Measurements from ENCODE around the gene PHF12.
"Not testable (repeated sequence)": the region's sequence is repeated elsewhere in the genome, so short reads cannot be mapped to it uniquely, and the experiment has no call there.

PHF12 gene

DNA sequence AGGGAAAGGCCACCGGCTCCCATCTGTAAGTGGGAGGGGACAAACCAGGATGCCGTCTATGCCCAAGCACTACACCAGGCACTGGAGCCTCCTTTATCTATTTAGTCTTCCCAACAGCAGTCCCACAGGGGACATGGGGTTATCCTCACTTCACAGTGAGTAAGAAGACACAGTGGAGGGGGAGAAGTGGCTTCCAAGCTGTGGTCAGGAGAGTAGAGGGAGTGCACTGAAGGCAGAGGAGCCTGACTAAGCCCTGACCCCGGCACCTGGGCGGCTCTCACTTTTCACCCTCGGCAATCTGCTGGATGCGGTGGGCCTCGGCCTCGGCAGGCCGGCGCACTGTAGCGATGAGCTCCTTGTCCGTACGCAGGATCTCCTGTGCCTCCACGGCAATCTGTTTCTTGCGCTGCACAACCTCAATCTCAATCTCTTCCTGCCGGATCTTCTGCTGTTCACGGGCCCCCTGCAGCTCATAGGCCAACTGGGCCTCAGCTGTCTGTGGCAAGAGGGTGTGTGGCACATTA, 69.7 kb downstream of the PHF12 start:
- no peak for DNase-seq

DNA sequence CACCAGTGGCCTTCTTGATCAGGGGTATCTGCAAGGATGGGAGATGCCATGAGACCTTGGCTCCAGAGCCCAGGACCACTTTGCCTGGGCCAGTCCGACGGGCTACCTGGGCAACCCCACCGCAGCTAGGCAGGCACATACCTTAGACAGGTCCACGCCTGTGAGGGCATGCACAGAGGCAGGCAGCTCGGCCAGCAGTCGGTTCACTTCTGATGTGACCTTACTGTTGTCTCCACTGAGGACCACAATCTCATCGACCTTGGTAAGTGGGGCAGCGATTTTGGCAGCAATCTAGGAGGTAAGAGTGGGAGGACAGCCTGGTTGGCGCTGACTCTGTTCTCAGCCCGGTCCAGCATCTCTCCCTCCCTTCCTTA, 70.8 kb downstream of the PHF12 start:
- DNase-seq: no peak

DNA sequence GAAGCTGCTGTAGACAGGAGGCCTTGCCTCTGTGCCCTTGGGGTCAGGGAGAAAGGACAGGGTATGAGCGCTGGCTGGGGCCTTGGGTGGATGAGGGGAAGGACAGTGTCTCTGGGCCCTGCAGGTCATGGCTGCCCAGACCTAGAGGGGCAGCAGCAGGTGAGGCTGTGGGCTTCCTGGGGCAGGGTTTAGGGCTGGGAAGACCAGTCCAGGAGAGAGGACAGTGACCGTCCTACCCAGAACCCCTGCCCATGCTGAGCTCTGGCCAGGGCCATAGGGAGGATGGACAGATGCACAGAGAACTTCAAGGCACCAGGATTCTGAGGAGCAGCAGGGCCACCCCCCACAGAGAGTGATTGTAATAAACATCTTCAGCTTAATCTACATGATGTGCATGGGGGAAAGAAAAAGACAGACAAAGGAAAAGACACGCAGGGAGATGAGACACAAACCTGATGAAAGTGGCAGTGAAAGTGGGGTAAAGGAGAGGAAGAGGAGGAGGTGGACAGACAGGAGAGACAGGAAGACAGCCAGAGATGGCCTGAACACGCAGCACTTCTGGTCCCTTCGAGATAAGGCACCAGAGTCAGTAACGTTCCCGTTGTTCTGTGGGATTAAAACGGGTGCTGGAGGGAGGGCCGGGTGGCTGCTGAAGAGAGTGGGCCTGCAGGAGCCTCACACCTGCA, 71.3 kb downstream of the PHF12 start:
- DNase-seq: no peak

DNA sequence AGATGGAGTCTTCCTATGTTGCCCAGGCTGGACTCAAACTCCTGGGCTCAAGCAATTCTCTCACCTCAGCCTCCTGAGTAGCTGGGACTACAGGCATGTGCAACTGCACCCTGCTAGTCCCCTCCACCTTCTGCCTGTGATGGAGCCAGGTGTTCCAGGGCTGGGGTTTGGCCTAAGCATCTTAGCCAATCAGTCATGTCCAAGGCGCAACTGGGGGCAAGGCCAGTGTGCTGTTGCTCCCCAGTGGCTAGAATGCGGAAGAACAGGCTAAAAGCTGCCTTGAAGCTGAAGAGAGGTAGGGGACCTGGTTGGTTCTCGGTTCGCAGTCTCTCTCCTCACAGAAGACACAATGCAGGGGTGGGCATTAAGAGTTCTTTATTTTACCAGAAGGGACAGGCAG, 72.3 kb downstream of the PHF12 start:
- DNase-seq: no peak

DNA sequence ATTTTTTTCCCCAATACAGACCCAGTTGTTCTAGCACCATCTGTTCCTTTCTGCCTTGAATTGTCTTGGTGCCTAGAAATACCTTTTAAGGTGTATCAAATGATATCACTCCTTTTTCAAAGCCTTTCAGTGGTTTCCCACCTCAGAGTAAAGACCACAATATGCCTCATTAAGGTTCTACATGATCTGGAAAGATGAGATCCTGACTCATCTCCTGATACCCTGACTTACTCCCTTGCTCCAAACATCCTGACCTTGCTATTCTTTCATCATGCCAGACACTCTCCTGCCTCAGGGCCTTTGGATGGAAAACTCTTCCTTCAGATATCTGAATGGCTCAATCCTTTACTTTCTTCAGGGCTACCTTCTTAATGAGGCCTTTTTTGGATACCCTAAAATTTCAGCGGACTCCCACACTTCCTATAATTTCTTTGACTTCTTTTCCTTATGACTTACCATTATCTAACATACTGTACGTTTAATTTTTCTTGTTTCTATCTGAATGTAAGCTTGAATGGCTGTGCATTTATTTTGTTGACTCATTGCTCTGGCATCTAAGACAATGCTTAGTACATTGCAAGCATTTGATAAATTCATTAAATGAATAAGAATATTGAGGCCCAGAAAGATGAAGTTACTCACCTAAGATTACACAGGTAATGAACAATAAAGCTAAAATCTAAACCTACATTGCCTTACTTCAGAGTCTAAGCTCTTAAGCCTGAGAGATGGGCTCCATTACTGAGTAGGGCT, 73.0 kb downstream of the PHF12 start:
- no peak for DNase-seq

DNA sequence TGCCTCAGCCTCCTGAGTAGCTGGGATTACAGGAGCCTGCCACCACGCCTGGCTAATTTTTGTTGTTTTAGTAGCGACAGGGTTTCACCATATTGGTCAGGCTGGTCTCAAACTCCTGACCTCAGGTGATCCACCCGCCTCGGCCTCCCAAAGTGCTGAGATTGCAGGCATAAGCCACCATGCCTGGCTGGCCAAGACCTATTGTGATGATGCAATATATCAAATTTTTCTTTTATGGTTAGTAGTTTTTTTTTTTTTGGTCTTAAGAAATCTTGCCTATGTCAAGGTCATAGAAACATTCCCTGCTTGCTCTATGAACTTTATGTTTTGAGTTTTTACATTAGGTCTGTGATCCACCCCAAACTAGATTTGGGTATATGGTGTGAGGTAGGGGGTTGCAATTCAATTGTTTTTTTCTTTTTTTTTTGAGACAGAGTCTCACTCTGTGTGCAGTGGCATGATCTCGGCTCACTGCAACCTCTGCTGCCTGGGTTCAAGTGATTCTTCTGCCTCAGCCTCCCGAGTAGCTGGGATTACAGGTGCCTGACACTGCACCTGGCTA, 74.1 kb downstream of the PHF12 start:
- not testable (repeated sequence) for DNase-seq

DNA sequence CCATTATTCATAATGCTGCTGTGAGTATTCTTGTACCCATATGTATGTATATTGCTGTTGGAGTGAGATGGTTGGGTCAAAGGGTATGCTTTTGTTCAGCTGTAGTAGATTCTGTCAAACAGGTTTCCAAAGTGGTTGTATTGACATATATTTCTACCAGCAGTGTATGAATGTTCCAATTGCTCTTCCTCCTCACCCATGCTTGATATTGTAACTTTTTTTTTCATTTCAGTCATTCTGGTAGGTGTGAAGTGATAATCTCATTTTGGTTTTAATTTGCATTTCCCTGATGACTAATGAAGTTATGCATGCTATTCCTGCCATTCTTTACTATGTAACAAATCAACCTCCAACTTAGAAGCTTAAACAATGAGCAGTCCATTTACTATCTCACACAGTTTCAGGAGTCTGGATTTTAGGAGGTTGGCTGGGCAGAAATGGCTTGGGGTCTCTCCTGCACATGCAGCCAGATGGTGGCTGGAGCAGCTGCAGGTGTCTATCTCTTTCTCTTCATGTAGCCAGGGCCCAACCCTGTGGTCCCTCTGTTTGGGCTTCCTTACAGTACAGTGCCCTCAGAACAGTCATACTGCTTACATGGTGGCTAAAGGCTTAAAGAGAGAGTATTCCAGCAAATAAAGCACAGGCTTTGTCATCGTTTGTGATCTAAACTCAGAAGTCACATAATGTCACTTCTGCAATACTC, 75.3 kb downstream of the PHF12 start:
- no peak for DNase-seq

DNA sequence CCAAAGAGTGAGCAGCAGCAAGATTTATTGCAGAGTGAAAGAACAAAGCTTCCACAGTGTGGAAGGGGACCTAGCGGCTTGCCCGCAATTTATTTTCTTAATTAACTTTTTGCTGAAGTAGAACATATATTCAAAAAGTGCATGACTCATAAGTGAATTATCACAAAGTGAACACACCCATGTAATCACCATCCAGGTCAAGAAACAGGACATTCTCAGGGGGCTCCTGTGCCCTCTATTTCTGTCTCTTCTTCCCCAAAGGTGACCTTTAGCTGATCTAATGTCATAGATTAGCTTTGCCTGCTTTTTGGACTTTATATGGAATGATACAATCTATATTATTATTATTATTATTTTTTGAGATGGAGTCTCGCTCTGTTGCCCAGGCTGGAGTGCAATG, 76.6 kb downstream of the PHF12 start:
- DNase-seq: no peak

DNA sequence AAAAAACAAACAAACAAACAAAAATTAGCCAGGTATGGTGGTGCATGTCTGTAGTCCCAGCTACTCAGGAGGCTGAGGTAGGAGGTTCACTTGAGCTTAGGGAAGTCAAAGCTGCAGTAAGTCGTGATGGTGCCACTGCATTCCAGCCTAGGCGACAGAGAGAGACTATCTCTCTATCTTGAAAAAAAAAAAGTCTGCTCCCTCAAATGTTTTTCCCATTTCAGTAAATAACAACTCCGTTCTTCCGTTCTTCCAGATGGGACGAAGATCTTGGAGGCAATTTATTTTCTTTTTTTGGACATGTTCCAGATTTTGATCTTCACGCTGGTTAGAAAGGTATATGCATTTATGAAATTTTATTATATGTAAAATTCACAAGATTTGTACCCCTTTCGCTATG, 77.5 kb downstream of the PHF12 start:
- no peak for DNase-seq

DNA sequence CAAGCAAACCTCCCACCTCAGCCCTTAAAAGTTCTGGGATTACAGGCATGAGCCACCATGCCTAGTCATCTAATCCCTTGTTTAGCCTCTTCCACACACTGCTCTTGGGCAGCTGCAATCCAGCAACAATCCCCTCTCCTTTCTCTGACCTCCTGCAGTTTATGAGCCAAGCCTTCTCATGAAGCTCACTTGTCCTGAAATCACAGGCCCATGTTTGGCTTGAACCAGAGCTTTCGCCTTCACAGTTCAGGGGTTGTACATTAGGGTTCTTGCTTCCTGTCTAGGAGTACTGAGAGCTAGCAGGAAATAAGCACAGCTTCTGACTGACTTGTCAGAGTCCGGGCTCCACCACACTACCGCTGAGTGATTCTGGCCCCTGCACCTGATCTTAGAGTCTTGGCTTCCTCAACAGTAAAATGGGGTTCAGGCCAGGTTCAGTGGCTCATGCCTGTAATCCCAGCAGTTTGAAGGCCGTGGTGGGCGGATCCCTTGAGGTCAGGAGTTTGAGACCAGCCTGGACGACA, 80.2 kb downstream of the PHF12 start:
- no peak for DNase-seq

DNA sequence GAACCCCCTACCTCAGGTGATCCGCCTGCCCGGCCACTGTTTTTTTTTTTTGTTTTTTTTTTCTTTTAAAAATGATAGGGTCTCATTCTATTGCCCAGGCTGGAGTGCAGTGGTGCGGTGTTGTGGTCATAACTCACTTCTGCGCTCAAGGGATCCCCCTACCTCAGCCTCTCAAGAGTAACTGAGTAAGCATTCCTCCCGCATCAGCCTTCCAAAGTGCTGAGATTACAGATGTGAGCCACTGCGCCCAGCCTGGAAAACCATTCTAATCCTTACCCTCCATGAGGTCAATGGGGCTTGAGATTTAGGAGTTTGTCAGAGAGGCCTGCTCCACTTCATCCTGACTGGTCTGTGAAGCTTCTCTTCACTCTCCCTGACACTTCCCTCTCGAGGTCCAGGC, 84.0 kb downstream of the PHF12 start:
- DNase-seq: no peak

DNA sequence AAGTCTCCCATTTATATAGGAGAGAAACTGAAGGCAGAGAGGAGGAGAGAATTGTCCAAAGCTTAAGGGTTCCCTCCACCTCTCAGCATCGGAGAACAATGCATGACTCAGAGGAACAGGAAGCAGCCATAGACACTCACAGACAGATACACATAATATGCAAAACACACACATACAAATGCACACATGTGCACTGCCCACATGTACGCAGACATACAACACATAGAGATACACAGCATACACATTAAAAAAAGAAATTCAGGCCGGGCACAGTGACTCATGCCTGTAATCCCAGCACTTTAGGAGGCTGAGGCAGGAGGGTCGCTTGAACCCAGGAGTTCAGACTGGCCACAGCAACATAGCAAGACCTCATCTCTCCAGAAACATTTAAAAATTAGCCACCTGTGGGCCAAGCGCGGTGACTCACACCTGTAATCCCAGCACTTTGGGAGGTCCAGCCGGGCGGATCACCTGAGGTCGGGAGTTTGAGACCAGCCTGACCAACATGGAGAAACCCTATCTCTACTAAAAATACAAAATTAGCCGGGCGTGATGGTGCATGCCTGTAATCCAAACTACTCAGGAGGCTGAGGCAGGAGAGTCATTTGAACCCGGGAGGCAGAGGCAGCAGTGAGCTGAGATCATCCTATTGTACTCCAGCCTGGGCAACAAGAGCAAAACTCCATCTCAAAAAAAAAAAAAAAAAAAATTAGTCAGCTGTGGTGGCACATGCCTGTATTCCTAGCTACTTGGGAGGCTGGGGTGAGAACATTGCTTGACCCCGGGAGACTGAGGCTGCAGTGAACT, 85.2 kb downstream of the PHF12 start:
- no peak for DNase-seq

DNA sequence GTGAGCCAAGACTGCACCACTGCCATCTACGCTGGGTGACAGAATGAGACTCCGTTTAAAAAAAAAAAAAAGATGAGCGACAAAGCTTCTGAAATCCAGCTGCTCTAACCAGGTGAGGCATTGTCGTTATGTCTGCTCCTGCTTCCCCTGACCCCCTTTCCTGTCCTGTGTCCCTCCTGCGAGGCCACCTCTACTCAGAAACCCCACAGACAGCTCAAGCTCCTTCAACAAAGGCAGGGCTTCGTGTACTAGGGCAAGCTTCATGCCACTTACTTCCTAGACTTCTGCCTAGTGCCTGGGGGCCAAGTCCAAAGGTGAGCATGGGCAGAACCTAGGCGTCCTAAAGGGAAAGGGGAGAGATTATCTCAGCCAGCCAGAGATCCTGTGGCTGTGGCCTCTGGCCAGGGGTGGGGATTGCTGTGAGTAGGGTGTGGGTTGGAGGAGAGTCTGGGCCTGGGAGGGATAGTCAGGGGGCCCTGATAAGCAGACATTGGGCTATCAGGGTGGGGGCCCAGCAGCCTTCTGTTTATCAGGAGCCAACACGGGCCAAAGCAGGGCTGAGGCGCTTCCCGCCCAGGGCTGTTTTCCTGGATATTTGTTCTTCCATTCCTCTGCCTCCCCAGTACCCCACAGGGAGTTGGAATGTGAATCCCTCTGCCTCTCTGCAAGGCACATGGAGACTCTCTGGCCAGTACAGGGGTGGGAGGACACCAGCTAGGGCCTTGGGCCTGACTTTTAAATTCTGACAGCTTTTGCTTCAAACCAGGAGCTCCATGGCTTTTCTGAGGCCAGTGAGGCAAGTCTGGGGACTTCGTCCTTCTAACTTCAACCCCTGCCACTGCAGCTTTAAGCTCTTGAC, 86.1 kb downstream of the PHF12 start:
- DNase-seq: no peak

DNA sequence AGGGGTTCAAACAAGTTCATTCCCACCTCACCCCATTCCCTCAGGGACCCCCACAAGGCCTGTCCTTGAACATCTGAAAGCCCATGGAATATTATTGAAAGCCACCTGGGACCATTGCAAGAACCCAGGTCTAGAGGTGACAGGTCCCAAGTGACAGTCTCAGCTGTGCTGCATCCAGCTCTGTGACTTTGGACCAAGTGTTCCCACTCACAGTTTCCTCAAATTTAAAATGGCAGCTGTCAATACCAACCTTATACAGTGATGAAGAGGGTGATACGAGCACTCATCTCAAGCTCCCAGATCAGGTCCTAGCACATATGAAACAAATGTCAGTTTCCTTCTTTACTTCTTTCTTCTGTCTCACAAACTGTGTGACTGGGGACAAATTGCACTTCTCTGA, 87.4 kb downstream of the PHF12 start:
- DNase-seq: no peak

DNA sequence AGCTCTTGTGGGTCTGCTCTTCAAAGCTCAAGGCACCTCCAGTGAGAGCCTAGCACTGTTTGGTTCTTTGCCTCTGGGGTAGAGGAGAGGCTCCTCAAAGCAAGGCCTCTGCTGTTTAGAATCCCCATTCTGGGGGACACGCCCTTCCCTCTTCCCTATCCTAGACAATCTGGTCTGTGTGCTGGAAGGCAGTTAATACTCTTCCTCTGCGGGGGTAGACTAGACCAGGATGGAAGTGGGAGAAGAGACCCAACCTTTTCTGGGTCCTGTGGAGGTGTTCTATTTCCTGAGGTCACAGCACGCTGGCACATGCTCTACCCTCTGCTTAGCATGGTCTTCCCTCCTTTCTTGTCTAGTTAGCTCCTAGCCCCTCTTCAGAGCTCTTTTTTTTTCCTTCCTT, 88.8 kb downstream of the PHF12 start:
- no peak for DNase-seq

DNA sequence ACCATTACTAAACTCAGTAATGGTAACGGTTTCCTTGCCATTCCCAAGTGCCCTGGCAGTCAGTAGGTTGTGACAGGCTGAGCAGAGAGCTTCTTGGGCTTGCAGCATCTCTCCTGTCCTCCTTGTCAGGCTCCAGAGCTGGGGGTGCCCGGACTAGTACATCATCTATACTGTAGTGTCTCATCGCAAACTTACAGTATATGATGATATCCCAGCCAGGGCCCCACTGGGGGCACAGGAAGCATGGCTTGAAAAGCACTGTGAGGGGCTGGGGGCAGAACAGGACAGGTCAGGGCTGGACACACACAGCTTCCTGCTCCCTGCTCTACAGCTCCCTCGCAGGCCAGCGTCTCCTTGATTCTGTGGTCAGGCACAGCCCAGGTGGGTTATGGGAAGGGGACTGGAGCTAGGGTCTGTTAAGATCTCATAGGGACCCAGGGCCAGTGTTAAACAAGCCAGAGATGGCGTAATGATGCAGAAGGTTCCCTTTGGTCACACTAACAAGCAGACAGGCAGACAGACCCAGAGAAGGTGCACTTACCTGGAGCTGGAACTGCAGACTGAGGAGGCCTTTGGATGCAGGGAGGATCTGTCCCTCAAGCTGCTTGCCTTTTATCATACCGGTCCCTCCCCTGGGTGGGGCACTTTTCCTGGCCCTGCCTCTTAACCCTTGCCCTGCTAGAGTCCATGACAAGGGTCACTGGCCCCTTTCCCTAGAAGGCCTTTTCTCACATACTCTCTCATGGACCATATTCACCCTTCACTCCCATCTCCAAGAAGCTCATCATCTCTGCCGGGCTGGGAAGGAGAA, 89.7 kb downstream of the PHF12 start:
- DNase-seq: no peak

DNA sequence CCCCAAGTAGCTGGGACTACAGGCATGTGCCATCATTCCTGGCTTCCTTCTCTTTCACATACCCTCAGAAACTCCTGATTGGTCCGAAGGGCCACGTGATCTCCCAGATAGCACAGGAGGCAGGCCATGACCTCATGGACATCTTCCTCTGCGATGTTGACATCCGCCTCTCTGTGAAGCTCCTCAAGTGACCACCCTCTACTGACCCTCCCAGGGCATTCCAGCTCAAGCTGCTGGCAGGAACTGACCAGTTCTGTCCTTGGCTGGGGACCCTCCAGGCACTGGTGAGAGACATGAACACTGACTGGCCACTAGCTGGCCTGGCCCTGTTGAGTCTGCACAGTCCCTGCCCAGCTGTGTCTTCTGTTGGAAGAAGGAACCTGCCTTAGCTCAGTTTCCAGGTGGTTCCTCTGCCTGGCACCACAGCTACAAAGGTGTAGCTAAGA, 90.9 kb downstream of the PHF12 start:
- no peak for DNase-seq

DNA sequence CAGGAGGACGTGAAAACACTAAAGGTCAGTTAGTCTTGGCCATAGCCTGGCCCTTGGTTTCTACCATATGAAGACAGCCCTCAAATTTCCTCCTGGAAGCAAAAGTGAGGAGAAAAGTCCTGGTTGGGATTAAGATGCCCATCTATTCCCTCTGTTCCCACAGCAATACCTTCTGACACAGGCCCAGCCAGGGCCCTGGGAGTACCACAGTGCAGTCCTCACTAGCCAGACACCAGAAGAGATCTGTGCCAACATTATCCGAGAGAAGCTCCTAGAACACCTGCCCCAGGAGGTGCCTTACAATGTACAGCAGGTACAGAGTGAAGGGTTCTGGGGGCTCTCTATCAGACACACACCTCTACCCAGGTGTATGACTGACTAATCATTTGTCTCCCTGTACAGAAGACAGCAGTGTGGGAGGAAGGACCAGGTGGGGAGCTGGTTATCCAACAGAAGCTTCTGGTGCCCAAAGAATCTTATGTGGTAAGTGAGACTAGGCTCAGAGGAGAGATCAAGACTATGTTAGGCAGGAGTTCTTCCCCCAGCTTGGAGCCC, 92.4 kb downstream of the PHF12 start:
- no peak for DNase-seq

DNA sequence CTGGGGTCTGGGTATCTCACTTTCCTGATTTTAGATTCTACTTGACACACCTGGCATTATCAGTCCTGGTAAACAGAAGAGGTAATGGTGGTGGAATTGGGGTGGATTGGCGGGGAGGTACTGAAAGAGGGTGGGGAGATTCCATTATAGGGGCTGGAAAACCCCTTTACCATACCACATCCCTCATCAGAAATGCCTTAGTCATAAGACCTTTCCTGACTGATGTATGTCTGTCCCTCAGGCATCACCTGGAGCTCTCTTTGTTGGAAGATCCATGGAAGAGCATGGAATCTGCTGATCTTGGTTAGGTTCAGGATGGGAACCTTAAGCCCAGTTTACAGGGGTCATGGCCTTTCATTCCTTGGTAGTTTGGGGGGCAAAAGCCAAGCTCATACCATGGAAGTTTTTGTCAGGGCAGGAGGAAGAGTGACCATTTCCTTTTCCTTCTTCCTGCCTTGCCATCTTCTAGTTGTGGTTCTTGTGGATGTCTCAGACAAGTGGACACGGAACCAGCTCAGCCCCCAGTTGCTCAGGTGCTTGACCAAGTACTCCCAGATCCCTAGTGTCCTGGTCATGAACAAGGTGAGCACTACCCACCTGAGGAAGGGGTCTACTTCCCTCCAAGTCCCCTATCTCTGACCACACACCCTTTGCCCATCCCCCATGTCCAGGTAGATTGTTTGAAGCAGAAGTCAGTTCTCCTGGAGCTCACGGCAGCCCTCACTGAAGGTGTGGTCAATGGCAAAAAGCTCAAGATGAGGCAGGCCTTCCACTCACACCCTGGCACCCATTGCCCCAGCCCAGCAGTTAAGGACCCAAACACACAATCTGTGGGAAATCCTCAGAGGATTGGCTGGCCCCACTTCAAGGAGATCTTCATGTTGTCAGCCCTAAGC, 93.2 kb downstream of the PHF12 start:
- no peak for DNase-seq
